HepG2 (cell line): ENCODE data around the gene CES2. TPM values are rescaled to one million over a fixed set of nuclear protein-coding genes. Genes with fewer than 3 reads are reported as not detected.
A peak's percentile ranks its signal among the peaks of the same experiment; 100 is the strongest.

Experiments used
- ATAC-seq: fragments of 200-7000 bp; cut with Tn5 transposase; 3 replicates; pipeline ENCODE4 v1.9.1; 2020; ENCODE audit warnings: mild to moderate bottlenecking, moderate library complexity
- BruUV-seq: library from RNA; stranded (reverse); fragments of 400-500 nt; replicated peaks from 2 replicates; lab custom pipeline; 2021; lab: Mats Ljungman, UMichigan
- CTCF ChIA-PET: fragments of 300-600 bp; formaldehyde crosslinking; extraction: SDS; loops from one replicate; lab custom pipeline; 2021; ENCODE audit warnings: low total read pairs, inconsistent platforms, low intra/inter-chr PET ratio; lab: Yijun Ruan, JAX
- POLR2A ChIA-PET: fragments of 350-600 bp; sonication (Branson Sonifier 250); formaldehyde crosslinking; loops from one replicate; lab custom pipeline; 2020; ENCODE audit warnings: antibody characterized with exemption, inconsistent platforms; lab: Yijun Ruan, JAX
- DNase-seq: peaks from one replicate; pipeline ENCODE4 v3.0.0-alpha.2; 2015; ENCODE audit warnings: low spot score
- FAIRE-seq: peaks from 3 replicates; lab custom pipeline; 2011; peaks lifted over from hg19 to GRCh38; lab: Jason Lieb, UNC
- H2AFZ ChIP-seq: one replicate; pipeline ENCODE4 v1.6.1; 2011; ENCODE audit warnings: low read length, inconsistent platforms
- H3K27ac ChIP-seq: fragments of 300-600 bp; 3 replicates; pipeline ENCODE4 v1.8.0; 2011; ENCODE audit warnings: mixed run types, mild to moderate bottlenecking, mixed read lengths, low read length, inconsistent platforms; ENCODE audit not compliant: insufficient read depth; ENCODE audit errors: extremely low read length
- H3K27me3 ChIP-seq, 2 experiments: fragments of 200-600 bp in 1 of 2; 2 replicates in 1 of 2; 3 replicates in 1 of 2; pipeline versions ENCODE4 v1.6.0 to v1.8.0; 2011; ENCODE audit warnings: low read length in 2 of 2, mild to moderate bottlenecking in 2 of 2, moderate library complexity in 2 of 2, inconsistent platforms in 1 of 2; ENCODE audit not compliant: insufficient read depth in 2 of 2, control insufficient read depth in 1 of 2
- H3K36me3 ChIP-seq, 2 experiments: fragments of 200-600 bp in 1 of 2; replicated peaks in 1 of 2; 2 replicates in 1 of 2; 3 replicates in 1 of 2; pipeline versions ENCODE4 v1.5.1 to v1.8.0; 2011; ENCODE audit warnings: low read length in 2 of 2, inconsistent platforms in 1 of 2; ENCODE audit not compliant: insufficient read depth in 2 of 2, control insufficient read depth in 1 of 2
- H3K4me1 ChIP-seq: 2 replicates; pipeline ENCODE4 v1.5.1; 2012; ENCODE audit warnings: low read length, inconsistent platforms; ENCODE audit not compliant: insufficient read depth
- H3K4me2 ChIP-seq: 2 replicates; pipeline ENCODE4 v1.6.0; 2011; ENCODE audit warnings: low read depth, low read length, inconsistent platforms
- H3K4me3 ChIP-seq, 3 experiments: fragments of 200-600 bp in 1 of 3; sonication (generic), shearing (Covaris generic) in 1 of 3; replicated peaks in 1 of 3; 2 replicates each; pipeline ENCODE4 v1.5.1; 2011 to 2016; ENCODE audit warnings: low read length in 3 of 3, inconsistent platforms in 2 of 3, low read depth in 2 of 3, mild to moderate bottlenecking in 2 of 3, control low read depth in 1 of 3, mixed read lengths in 1 of 3; ENCODE audit not compliant: insufficient read depth in 1 of 3
- H3K79me2 ChIP-seq: one replicate; pipeline ENCODE4 v1.6.1; 2011; ENCODE audit warnings: low read length, inconsistent platforms; ENCODE audit not compliant: insufficient read depth
- H3K9ac ChIP-seq: 2 replicates; pipeline ENCODE4 v1.6.0; 2011; ENCODE audit warnings: mild to moderate bottlenecking, low read depth, low read length, inconsistent platforms; ENCODE audit not compliant: insufficient read depth
- H3K9me3 ChIP-seq: 2 replicates; pipeline ENCODE4 v1.5.1; 2012; ENCODE audit warnings: mild to moderate bottlenecking, low read length
- H4K20me1 ChIP-seq: 2 replicates; pipeline ENCODE4 v1.6.0; 2011; ENCODE audit warnings: inconsistent platforms, mild to moderate bottlenecking, low read length, moderate library complexity; ENCODE audit not compliant: insufficient read depth
- FOXP4 ChIP-seq: sonication (generic); formaldehyde crosslinking; IDR thresholded peaks from 2 replicates; pipeline ENCODE4 v1.4.0; 2020; ENCODE audit warnings: missing genetic modification reagents
- GATAD1 ChIP-seq: IDR thresholded peaks from 2 replicates; pipeline ENCODE4 v1.6.1; 2016; ENCODE audit warnings: missing genetic modification reagents, missing compliant biosample characterization
- KDM1A ChIP-seq: IDR thresholded peaks from 2 replicates; pipeline ENCODE4 v1.6.1; 2016; ENCODE audit warnings: missing compliant biosample characterization
- KLF13 ChIP-seq: sonication (generic); formaldehyde crosslinking; IDR thresholded peaks from 2 replicates; pipeline ENCODE4 v1.4.0; 2020; ENCODE audit warnings: mild to moderate bottlenecking, missing genetic modification reagents
- NR2F6 ChIP-seq, 2 experiments: IDR thresholded peaks; 2 replicates each; pipeline ENCODE4 v1.6.1; 2016; ENCODE audit warnings: antibody characterized with exemption in 1 of 2, mild to moderate bottlenecking in 1 of 2
- TMF1 ChIP-seq: sonication (generic); formaldehyde crosslinking; IDR thresholded peaks from 2 replicates; pipeline ENCODE4 v1.8.1; 2022; ENCODE audit warnings: low read depth, missing genetic modification reagents
- ZMYM3 ChIP-seq: sonication (generic); formaldehyde crosslinking; IDR thresholded peaks from 2 replicates; pipeline ENCODE4 v1.5.1; 2020; ENCODE audit warnings: mild to moderate bottlenecking, missing genetic modification reagents
- ZNF280B ChIP-seq: sonication (generic); formaldehyde crosslinking; IDR thresholded peaks from 2 replicates; pipeline ENCODE4 v1.5.0; 2020; ENCODE audit warnings: missing genetic modification reagents, mild to moderate bottlenecking, borderline replicate concordance
- ZNF629 ChIP-seq: sonication (generic); formaldehyde crosslinking; conservative IDR thresholded peaks from 2 replicates; pipeline ENCODE4 v1.5.0; 2020; ENCODE audit warnings: missing genetic modification reagents
- WGBS: methylation state at CpG from one replicate; pipeline ENCODE4 v1.1.6; 2017; ENCODE audit warnings: low lambda C conversion rate; 5-methylcytosine and 5-hydroxymethylcytosine counted together
- in situ Hi-C: cut with HindIII; loops from 2 replicates; pipeline ENCODE4 v1.10.0; 2017; ENCODE audit warnings: low pct_unique_long_range_greater_than_20kb; ENCODE audit not compliant: extremely low pct_ligation_motif_present
- intact Hi-C: fragments of 100-400 bp; cut with micrococcal nuclease; formaldehyde crosslinking; loops from one replicate; pipeline ENCODE4 v1.10.0; 2022; ENCODE audit not compliant: unreplicated experiment
- polyA plus RNA-seq, 8 experiments: library from polyadenylated mRNA; depleted of rRNA in 3 of 8; stranded (reverse) in 7 of 8; unstranded in 1 of 8; fragments of >200 nt; fragmentation: Illumina TruSeq in 4 of 8; extraction: Trizol in 4 of 8; gene quantifications; 2 replicates each; pipeline versions ENCODE4 v1.2.1 to v1.2.3, GENCODE V29; 2011 to 2016; ENCODE audit warnings: low read depth in 4 of 8, missing spikeins in 1 of 8, mixed read lengths in 1 of 8; ENCODE audit not compliant: insufficient read depth in 1 of 8
- total RNA-seq, 5 experiments: library from RNA; depleted of rRNA; stranded (reverse); fragments of >200 nt; fragmentation: Illumina TruSeq; extraction: Trizol; gene quantifications; 2 replicates each; pipeline ENCODE4 v1.2.3, GENCODE V29; 2016; ENCODE audit warnings: low read depth in 1 of 5

CES2 gene
- total and polyA plus RNA-seq, 2 of the 13 experiments (the other 11 are each of a cell fraction or from before 2014, with no cell fraction given): 50.6 to 63.8 TPM

GRCh38 chr16:66908116-66908515, 27.2 kb upstream of the CES2 start:
- H3K9me3 ChIP-seq: no peaks in the 10 kb centered on the region
- ATAC-seq (no peak), DNase-seq (no peak), FAIRE-seq (no peak)
- 83% methylated on average over 3 of the region's 3 CpGs for WGBS
- H2AFZ ChIP-seq: no peak overlapping the region
- in situ Hi-C loops: no loop called here
- no peak overlapping the region for H3K27ac ChIP-seq
- peaks cover 64% of the 10 kb centered on the region for H3K4me1 ChIP-seq
- intact Hi-C loops: no loop called here
- ChIA-PET POLR2A (no interaction called here), CTCF (no interaction called here)
- no peak overlapping the region for H3K4me2 ChIP-seq
- H3K79me2 ChIP-seq: no peaks in the 10 kb centered on the region
- no peak overlapping the region for H3K9ac ChIP-seq
- TF ChIP-seq ZNF280B (CRISPR knock-in tag) (0 out of 2 replicates have a peak, but pooled peaks have one; percentile 40), KLF13 (CRISPR knock-in tag) (no peak)
- no peaks in the 10 kb centered on the region for H4K20me1 ChIP-seq
- no TSS peak for BruUV-seq
- no peaks in the 10 kb centered on the region; a peak in 1 of 5 replicates for H3K27me3 ChIP-seq
- H3K36me3 ChIP-seq: no peaks in the 10 kb centered on the region
- no peak overlapping the region for H3K4me3 ChIP-seq

GRCh38 chr16:66908762-66909559, 26.4 kb upstream of the CES2 start:
- ATAC-seq: no peak
- CTCF ChIA-PET: interaction anchor here (1.7 kb wide), 1 partner anchor 14 kb away, joined by 10 read pairs; no protein-coding TSS in a partner anchor
- 90% methylated on average over 11 of the region's 14 CpGs for whole genome bisulfite sequencing
- intact Hi-C loops (no loop called here), in situ Hi-C loops (no loop called here)
- Histone ChIP-seq H3K9me3 (no peaks in the 10 kb centered on the region), H3K4me3 (no peak overlapping the region), H3K27me3 (no peaks in the 10 kb centered on the region; a peak in 1 of 5 replicates), H3K4me1 (peaks cover 56% of the 10 kb centered on the region), H3K9ac (no peak overlapping the region), H3K27ac (no peak overlapping the region), H4K20me1 (no peaks in the 10 kb centered on the region), H2AFZ (no peak overlapping the region), H3K36me3 (no peaks in the 10 kb centered on the region), H3K79me2 (no peaks in the 10 kb centered on the region), H3K4me2 (no peak overlapping the region)
- TF ChIP-seq KDM1A: peak; percentile 23; the same call in 1 of the 2 replicates
- TF ChIP-seq ZNF629 (CRISPR knock-in tag): peak; percentile 91
- 0 out of 2 replicates have a peak, but pooled peaks have one; percentile 55 for TF ChIP-seq ZMYM3 (CRISPR knock-in tag)
- no peak for TF ChIP-seq TMF1 (CRISPR knock-in tag)
- no peak for TF ChIP-seq FOXP4 (CRISPR knock-in tag)
- TF ChIP-seq NR2F6 (IDR thresholded peaks at IDR 0.05): no peak
- no peak for TF ChIP-seq NR2F6 (CRISPR knock-in tag; IDR thresholded peaks at IDR 0.05)
- TF ChIP-seq GATAD1: no peak
- POLR2A ChIA-PET: interaction anchor here (1.4 to 2.2 kb wide), 6 partner anchors 8 to 29 kb away, joined by 3 to 15 read pairs (median 5); partner anchors contain the start of genes CDH16 and PDP2
- FAIRE-seq: no peak
- no peak for DNase-seq
- no TSS peak for BruUV-seq
